Limb (tissue), 2 donors: ENCODE measurements around the gene RSL24D1.

Experiments
- DNase-seq, 2 donors: peaks; one replicate each; pipeline ENCODE4 v3.0.0-alpha.2; 2016; ENCODE audit errors: extremely low spot score in 2 of 2

The RSL24D1 gene

GRCh38 chr15:55196458-55197361 lies at the start of gene RSL24D1:
Gene RSL24D1, minus strand, starts transcription at chr15:55196941. Its CDS starts 51 bp downstream, at chr15:55196890.
- peak; percentile 95 to 99 for DNase-seq

GRCh38 chr15:55245059-55245458 lies 48.3 kb upstream of the RSL24D1 start:
- DNase-seq: no peak

GRCh38 chr15:55241891-55242290 lies 45.1 kb upstream of the RSL24D1 start:
- no peak for DNase-seq

GRCh38 chr15:55241186-55241585 lies 44.4 kb upstream of the RSL24D1 start:
- DNase-seq: no peak

GRCh38 chr15:55240125-55240760 lies 43.5 kb upstream of the RSL24D1 start:
- no peak for DNase-seq

GRCh38 chr15:55239440-55240124 lies 42.8 kb upstream of the RSL24D1 start:
- no peak for DNase-seq

GRCh38 chr15:55238877-55239276 lies 42.1 kb upstream of the RSL24D1 start:
- DNase-seq: no peak

GRCh38 chr15:55237219-55238130 lies 40.7 kb upstream of the RSL24D1 start:
- no peak for DNase-seq

GRCh38 chr15:55235546-55236036 lies 38.9 kb upstream of the RSL24D1 start:
- no peak for DNase-seq

- DNase-seq: no peak
Observed at GRCh38 chr15:55234800-55235104, 38.0 kb upstream of the RSL24D1 start.

GRCh38 chr15:55234104-55234799 lies 37.5 kb upstream of the RSL24D1 start:
- no peak for DNase-seq

GRCh38 chr15:55231455-55231854 lies 34.7 kb upstream of the RSL24D1 start:
- DNase-seq: no peak

GRCh38 chr15:55230953-55231352 lies 34.2 kb upstream of the RSL24D1 start:
- no peak for DNase-seq

- no peak for DNase-seq
Observed at GRCh38 chr15:55230051-55230670, 33.4 kb upstream of the RSL24D1 start.

GRCh38 chr15:55226127-55226526 lies 29.4 kb upstream of the RSL24D1 start:
- DNase-seq: no peak

- no peak for DNase-seq
Observed at GRCh38 chr15:55224892-55225291, 28.2 kb upstream of the RSL24D1 start.

GRCh38 chr15:55222588-55222987 lies 25.8 kb upstream of the RSL24D1 start:
- no peak for DNase-seq

- no peak for DNase-seq
Observed at GRCh38 chr15:55221090-55222011, 24.6 kb upstream of the RSL24D1 start.

GRCh38 chr15:55220606-55221005 lies 23.9 kb upstream of the RSL24D1 start:
- no peak for DNase-seq
